Hepatocyte (in vitro differentiated cells): ENCODE measurements around the gene TOGARAM2.

Experiments
- CTCF ChIP-seq: fragments of 200-600 bp; sonication (generic); IDR thresholded peaks from 2 replicates; pipeline ENCODE4 v1.5.1; 2016; ENCODE audit warnings: antibody characterized with exemption, mild to moderate bottlenecking; ENCODE audit not compliant: poor library complexity
- EZH2 ChIP-seq: fragments of 200-600 bp; sonication (generic); IDR thresholded peaks from 2 replicates; pipeline ENCODE4 v1.6.1; 2016; ENCODE audit warnings: antibody characterized with exemption, mild to moderate bottlenecking, borderline replicate concordance
- EZH2phosphoT487 ChIP-seq: fragments of 200-600 bp; sonication (generic); IDR thresholded peaks from one replicate; pipeline ENCODE4 v1.6.1; 2018; ENCODE audit warnings: antibody characterized with exemption, mild to moderate bottlenecking, low read depth, moderate library complexity; ENCODE audit not compliant: unreplicated experiment, severe bottlenecking

- TF ChIP-seq CTCF (no peak), EZH2 (no peak), EZH2phosphoT487 (no peak)
These were observed 16.2 kb downstream of the TOGARAM2 start for GRCh38 chr2:28997237-28997846.
